H9 (cell line): ENCODE results near the gene AQP2. TPM values are rescaled to one million over a fixed set of nuclear protein-coding genes. Genes with fewer than 3 reads are reported as not detected.

Experiments used
- DNase-seq: peaks from one replicate; pipeline ENCODE4 v3.0.0-alpha.2; 2017
- H2AFZ ChIP-seq: one replicate; pipeline ENCODE4 v1.6.1; 2013; ENCODE audit warnings: mild to moderate bottlenecking, low read length, control low read depth, moderate library complexity
- H2AK5ac ChIP-seq: 2 replicates; pipeline ENCODE4 v1.6.1; 2013; ENCODE audit warnings: low read length, control low read depth, mixed read lengths; ENCODE audit not compliant: insufficient read length
- H2BK120ac ChIP-seq: one replicate; pipeline ENCODE4 v1.6.1; 2013; ENCODE audit warnings: low read depth, mild to moderate bottlenecking, low read length, control low read depth, inconsistent platforms; ENCODE audit not compliant: poor library complexity, severe bottlenecking
- H2BK12ac ChIP-seq: 2 replicates; pipeline ENCODE4 v1.6.1; 2013; ENCODE audit warnings: low read length, control low read depth, mixed read lengths, low read depth; ENCODE audit not compliant: insufficient read length
- H2BK15ac ChIP-seq: 2 replicates; pipeline ENCODE4 v1.6.1; 2013; ENCODE audit warnings: low read depth, low read length, control low read depth
- H2BK20ac ChIP-seq: one replicate; pipeline ENCODE4 v1.6.1; 2013; ENCODE audit warnings: low read depth, mild to moderate bottlenecking, low read length, control low read depth, inconsistent platforms; ENCODE audit not compliant: poor library complexity, severe bottlenecking
- H2BK5ac ChIP-seq: 2 replicates; pipeline ENCODE4 v1.6.1; 2013; ENCODE audit warnings: low read length, control low read depth, mixed read lengths; ENCODE audit not compliant: insufficient read length
- H3K14ac ChIP-seq: 2 replicates; pipeline ENCODE4 v1.6.1; 2013; ENCODE audit warnings: low read length, control low read depth; ENCODE audit not compliant: insufficient read depth
- H3K18ac ChIP-seq: 2 replicates; pipeline ENCODE4 v1.6.1; 2013; ENCODE audit warnings: low read depth, mild to moderate bottlenecking, mixed read lengths, low read length, control low read depth; ENCODE audit not compliant: insufficient read length
- H3K23ac ChIP-seq: 2 replicates; pipeline ENCODE4 v1.6.1; 2013; ENCODE audit warnings: low read length, control low read depth, mixed read lengths, low read depth; ENCODE audit not compliant: insufficient read length
- H3K23me2 ChIP-seq: 2 replicates; pipeline ENCODE4 v1.6.1; 2013; ENCODE audit warnings: low read depth, mild to moderate bottlenecking, mixed read lengths, low read length, control low read depth; ENCODE audit not compliant: insufficient read length, poor library complexity, severe bottlenecking
- H3K27ac ChIP-seq: 2 replicates; pipeline ENCODE4 v1.5.1; 2013; ENCODE audit warnings: low read length, control low read depth, mixed read lengths, low read depth; ENCODE audit not compliant: insufficient read length
- H3K27me3 ChIP-seq: 2 replicates; pipeline ENCODE4 v1.6.1; 2013; ENCODE audit warnings: low read length, control low read depth, inconsistent platforms; ENCODE audit not compliant: insufficient read depth
- H3K4ac ChIP-seq: 2 replicates; pipeline ENCODE4 v1.6.1; 2013; ENCODE audit warnings: low read depth, mild to moderate bottlenecking, control low read depth, inconsistent platforms, low read length, moderate library complexity
- H3K4me1 ChIP-seq: 2 replicates; pipeline ENCODE4 v1.6.1; 2013; ENCODE audit warnings: low read length, control low read depth, inconsistent platforms; ENCODE audit not compliant: insufficient read depth
- H3K4me2 ChIP-seq: 2 replicates; pipeline ENCODE4 v1.6.1; 2013; ENCODE audit warnings: low read length, control low read depth, mixed read lengths; ENCODE audit not compliant: insufficient read length, insufficient read depth
- H3K56ac ChIP-seq: 2 replicates; pipeline ENCODE4 v1.6.1; 2013; ENCODE audit warnings: low read depth, mild to moderate bottlenecking, mixed read lengths, low read length, control low read depth; ENCODE audit not compliant: insufficient read length
- H3K79me1 ChIP-seq: 2 replicates; pipeline ENCODE4 v1.6.1; 2013; ENCODE audit warnings: low read depth, mild to moderate bottlenecking, moderate library complexity, low read length, control low read depth, inconsistent platforms; ENCODE audit not compliant: insufficient read depth, poor library complexity, severe bottlenecking
- H3K79me2 ChIP-seq: 2 replicates; pipeline ENCODE4 v1.6.1; 2013; ENCODE audit warnings: low read length, control low read depth, inconsistent platforms; ENCODE audit not compliant: insufficient read depth
- H3K9ac ChIP-seq: 2 replicates; pipeline ENCODE4 v1.6.1; 2013; ENCODE audit warnings: low read length, control low read depth, mixed read lengths; ENCODE audit not compliant: insufficient read length; ENCODE audit errors: extremely low read depth
- H3K9me3 ChIP-seq: one replicate; pipeline ENCODE4 v1.6.1; 2013; ENCODE audit warnings: low read depth, low read length, inconsistent platforms; ENCODE audit not compliant: control insufficient read depth
- H3T11ph ChIP-seq: one replicate; pipeline ENCODE4 v1.6.1; 2013; ENCODE audit warnings: mild to moderate bottlenecking, low read length, control low read depth, inconsistent platforms
- H4K20me1 ChIP-seq: one replicate; pipeline ENCODE4 v1.6.1; 2013; ENCODE audit not compliant: control insufficient read depth, insufficient read length, insufficient read depth
- H4K5ac ChIP-seq: 2 replicates; pipeline ENCODE4 v1.6.1; 2013; ENCODE audit warnings: low read depth, mild to moderate bottlenecking, mixed read lengths, low read length, control low read depth; ENCODE audit not compliant: insufficient read length
- H4K8ac ChIP-seq: replicated peaks from 2 replicates; pipeline ENCODE4 v1.6.1; 2013; ENCODE audit warnings: low read length, control low read depth, mixed read lengths, low read depth; ENCODE audit not compliant: insufficient read length
- H4K91ac ChIP-seq: 2 replicates; pipeline ENCODE4 v1.6.1; 2013; ENCODE audit warnings: low read depth, mild to moderate bottlenecking, moderate library complexity, mixed read lengths, low read length, control low read depth; ENCODE audit not compliant: insufficient read length
- H3K27ac Mint-ChIP-seq, 3 experiments: 2 replicates in 2 of 3; 3 replicates in 1 of 3; pipeline ENCODE4 v1.8.0; 2020 to 2021; ENCODE audit warnings: mixed read lengths in 3 of 3, mild to moderate bottlenecking in 1 of 3, moderate library complexity in 1 of 3
- H3K27me3 Mint-ChIP-seq: 2 replicates; pipeline ENCODE4 v1.8.0; 2021; ENCODE audit warnings: low read depth, mild to moderate bottlenecking, moderate library complexity, mixed read lengths
- H3K36me3 Mint-ChIP-seq, 3 experiments: 2 replicates in 2 of 3; 3 replicates in 1 of 3; pipeline ENCODE4 v1.8.0; 2020 to 2021; ENCODE audit warnings: low read depth in 3 of 3, mixed read lengths in 3 of 3; ENCODE audit not compliant: insufficient read depth in 1 of 3
- H3K4me1 Mint-ChIP-seq, 2 experiments: 2 replicates each; pipeline ENCODE4 v1.8.0; 2020; ENCODE audit warnings: mixed read lengths in 2 of 2
- H3K4me3 Mint-ChIP-seq, 2 experiments: 2 replicates in 1 of 2; 3 replicates in 1 of 2; pipeline ENCODE4 v1.8.0; 2020 to 2021; ENCODE audit warnings: mild to moderate bottlenecking in 2 of 2, mixed read lengths in 2 of 2, moderate library complexity in 1 of 2
- H3K9me3 Mint-ChIP-seq, 2 experiments: 2 replicates in 1 of 2; 3 replicates in 1 of 2; pipeline ENCODE4 v1.8.0; 2020; ENCODE audit warnings: mild to moderate bottlenecking in 2 of 2, mixed read lengths in 2 of 2, moderate library complexity in 1 of 2
- WGBS: extraction: QIAGEN DNeasy Blood & Tissue Kit; methylation state at CpG from one replicate; pipeline ENCODE4 v1.1.7; 2013; ENCODE audit warnings: missing lambda C conversion rate, low lambda C conversion rate, mixed read lengths; ENCODE audit not compliant: insufficient read length; ENCODE audit errors: extremely low coverage; 5-methylcytosine and 5-hydroxymethylcytosine counted together
- total RNA-seq: library from RNA; stranded (reverse); gene quantifications from 2 replicates; pipeline ENCODE4 v1.2.1, GENCODE V29; 2021
- TF ChIP-seq, protein P1 (sequence below): fragments of 200-600 bp; sonication (generic); conservative IDR thresholded peaks from 3 replicates; pipeline ENCODE4 v1.8.0; 2021; ENCODE audit warnings: antibody characterized with exemption, mild to moderate bottlenecking

Gene AQP2
- total RNA-seq, 1 experiment from 2014 or later, result not detected

DNA sequence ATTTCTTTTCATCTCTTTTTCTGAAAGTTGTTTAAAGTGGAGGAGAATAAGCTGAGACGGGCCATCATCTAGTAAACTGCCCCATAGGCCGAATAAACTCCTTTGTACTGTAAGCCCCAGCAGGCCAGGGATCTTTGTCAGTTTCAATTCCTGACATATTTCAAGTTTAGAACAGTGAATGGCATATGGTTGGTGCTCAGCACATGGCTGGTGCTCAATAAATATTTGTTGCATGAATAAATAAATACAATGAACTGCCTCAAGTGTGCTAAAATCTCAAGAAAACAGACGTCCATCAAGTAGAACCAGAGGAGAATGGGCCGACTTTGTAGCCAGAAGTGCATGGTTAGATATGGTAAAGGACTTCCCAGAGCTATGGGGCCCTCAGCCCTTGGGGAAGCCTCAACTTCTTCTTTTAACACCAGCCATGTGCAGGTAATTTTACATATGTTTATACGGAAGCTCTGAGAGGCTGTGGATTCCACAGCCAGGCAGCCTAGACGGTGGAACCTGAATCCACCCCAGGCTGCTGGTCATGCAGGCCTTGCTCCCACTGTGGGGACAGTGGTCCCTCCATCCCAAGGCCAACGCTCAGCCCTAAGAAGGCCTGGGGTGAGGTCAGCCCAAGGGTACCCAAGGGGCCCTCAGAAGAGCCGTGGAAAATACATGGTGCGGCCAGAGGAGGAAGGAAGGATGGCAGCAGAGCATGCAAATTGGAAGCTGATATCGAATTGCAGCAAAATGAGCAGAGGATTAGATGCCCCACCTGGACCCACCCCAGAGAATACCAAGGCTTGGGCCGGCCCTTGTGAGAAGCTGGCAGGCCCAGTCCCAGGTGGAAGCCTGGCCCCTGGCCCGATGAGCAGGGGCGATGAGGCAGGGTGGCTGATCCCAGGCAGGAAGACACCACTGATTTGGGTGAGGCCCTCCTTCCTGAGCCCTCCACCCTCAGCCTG lies 8.7 kb upstream of the AQP2 start:
- Histone ChIP-seq H3K79me2 (no peaks in the 10 kb centered on the region), H2AK5ac (no peak overlapping the region), H4K5ac (no peak overlapping the region), H3K4ac (no peak overlapping the region), H2BK5ac (no peak overlapping the region), H3K9ac (no peak overlapping the region), H4K20me1 (no peaks in the 10 kb centered on the region), H3K4me2 (no peak overlapping the region), H3K4me1 (no peaks in the 10 kb centered on the region; the same call in 1 of the 2 replicates), H3K27me3 (no peaks in the 10 kb centered on the region), H3K79me1 (no peaks in the 10 kb centered on the region), H2BK20ac (no peak overlapping the region), H2BK12ac (no peak overlapping the region), H3K56ac (no peak overlapping the region), H3K14ac (no peak overlapping the region), H3K27ac (no peak overlapping the region), H3K23me2 (peaks cover 5% of the 10 kb centered on the region), H4K8ac (no peak overlapping the region), H4K91ac (no peak overlapping the region), H2BK120ac (no peak overlapping the region), H3K9me3 (no peaks in the 10 kb centered on the region), H3K23ac (no peak overlapping the region), H2AFZ (no peak overlapping the region), H3K18ac (peak overlapping the region; percentile 27), H2BK15ac (no peak overlapping the region), H3T11ph (no peak overlapping the region)
- TF ChIP-seq, protein P1, sequence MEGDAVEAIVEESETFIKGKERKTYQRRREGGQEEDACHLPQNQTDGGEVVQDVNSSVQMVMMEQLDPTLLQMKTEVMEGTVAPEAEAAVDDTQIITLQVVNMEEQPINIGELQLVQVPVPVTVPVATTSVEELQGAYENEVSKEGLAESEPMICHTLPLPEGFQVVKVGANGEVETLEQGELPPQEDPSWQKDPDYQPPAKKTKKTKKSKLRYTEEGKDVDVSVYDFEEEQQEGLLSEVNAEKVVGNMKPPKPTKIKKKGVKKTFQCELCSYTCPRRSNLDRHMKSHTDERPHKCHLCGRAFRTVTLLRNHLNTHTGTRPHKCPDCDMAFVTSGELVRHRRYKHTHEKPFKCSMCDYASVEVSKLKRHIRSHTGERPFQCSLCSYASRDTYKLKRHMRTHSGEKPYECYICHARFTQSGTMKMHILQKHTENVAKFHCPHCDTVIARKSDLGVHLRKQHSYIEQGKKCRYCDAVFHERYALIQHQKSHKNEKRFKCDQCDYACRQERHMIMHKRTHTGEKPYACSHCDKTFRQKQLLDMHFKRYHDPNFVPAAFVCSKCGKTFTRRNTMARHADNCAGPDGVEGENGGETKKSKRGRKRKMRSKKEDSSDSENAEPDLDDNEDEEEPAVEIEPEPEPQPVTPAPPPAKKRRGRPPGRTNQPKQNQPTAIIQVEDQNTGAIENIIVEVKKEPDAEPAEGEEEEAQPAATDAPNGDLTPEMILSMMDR, result no peak
- H3K27me3 Mint-ChIP-seq, result peaks cover 27% of the 10 kb centered on the region
- WGBS, result no CpG with 5 or more reads among the region's 13 CpGs
- no peaks in the 10 kb centered on the region; a peak in 1 of 7 replicates for H3K36me3 Mint-ChIP-seq
- H3K9me3 Mint-ChIP-seq, result no peaks in the 10 kb centered on the region
- no peak overlapping the region for H3K27ac Mint-ChIP-seq
- H3K4me3 Mint-ChIP-seq, result no peak overlapping the region
- H3K4me1 Mint-ChIP-seq, result peaks cover 31 to 51% of the 10 kb centered on the region in 2 experiments
- peak; percentile 27 for DNase-seq
